Measurements from ENCODE around the gene KRTAP10-8. TPM values are rescaled to one million over a fixed set of nuclear protein-coding genes. Genes with fewer than 3 reads are reported as not detected.

Gene KRTAP10-8
- total and polyA plus RNA-seq, 2 donors (not counting 1 experiment from before 2014, with no cell fraction given): not detected

DNA sequence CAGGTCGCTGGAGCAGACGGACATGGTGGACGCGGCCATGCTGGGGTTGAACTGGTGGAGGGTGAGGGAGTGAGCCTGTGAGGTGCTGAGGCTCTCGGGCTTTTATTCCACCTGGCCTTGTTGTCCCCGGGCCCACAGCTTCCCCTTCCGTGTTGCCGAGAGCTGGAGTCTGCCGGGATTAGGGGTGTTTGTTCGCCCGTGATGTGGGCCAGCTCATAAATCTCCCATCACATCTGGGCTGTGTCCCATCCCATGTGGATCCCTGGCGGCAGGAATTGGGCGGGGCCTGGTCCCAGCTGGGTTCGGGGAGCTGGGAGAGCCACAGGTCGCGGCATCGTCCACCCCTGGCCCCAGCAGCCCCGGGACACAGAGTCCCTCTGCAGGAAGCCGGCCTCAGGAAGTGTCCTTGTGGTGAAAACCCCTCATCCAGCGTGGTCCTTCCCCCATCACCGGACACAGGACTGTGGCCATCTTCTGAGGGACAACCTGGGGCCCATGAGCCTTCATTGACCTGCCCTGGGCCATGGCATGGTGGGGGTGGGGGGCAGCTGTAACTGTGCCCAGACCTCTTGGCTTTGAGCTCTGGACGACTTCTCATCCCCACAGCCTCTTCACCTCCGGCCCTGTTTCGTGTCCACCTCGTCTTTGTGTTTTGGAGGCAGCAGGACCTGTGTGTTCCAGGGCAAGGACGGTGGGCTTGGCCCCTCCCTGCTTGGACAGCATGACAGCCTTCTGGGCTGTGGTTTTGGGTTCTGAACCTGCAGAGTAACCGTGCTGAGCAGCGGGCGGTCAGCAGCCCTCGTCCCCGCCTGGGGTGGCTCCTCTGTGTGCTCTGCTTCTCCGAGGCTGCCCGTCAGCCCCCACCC is 19.2 kb upstream of the KRTAP10-8 start, which contains the start of gene KRTAP10-6:
Gene KRTAP10-6 (minus strand): TSS at position 60 of the 866 bp plus-strand sequence. CDS start 21 bp downstream, at position 39.
- Histone ChIP-seq H3K4me1 (ENCODE audit: control insufficient read depth, extremely low read depth, insufficient read depth, low read length) (no peaks in the 10 kb centered on the region), H3K9ac (ENCODE audit: insufficient read depth, low read length) (no peak within 1 kb of the TSS), H3K9me3 (ENCODE audit: control insufficient read depth, insufficient read depth, low read depth, low read length) (no peaks in the 10 kb centered on the region), H3K27me3 (ENCODE audit: control insufficient read depth, insufficient read depth, low read length) (peaks cover 4% of the 10 kb centered on the region), H3K27ac (ENCODE audit: insufficient read depth, low read length) (no peak within 1 kb of the TSS), H3K36me3 (ENCODE audit: control insufficient read depth, insufficient read depth, low read length) (no peaks in the 10 kb centered on the region), H3K4me3 (replicated peaks in 1 of 4; ENCODE audit: control extremely low read depth in 1 of 4, insufficient read depth in 1 of 4, low read depth in 3 of 4, low read length in 4 of 4) (no peak within 1 kb of the TSS), H3K79me2 (ENCODE audit: control insufficient read depth, insufficient read depth, low read length) (no peaks in the 10 kb centered on the region), H4K20me1 (ENCODE audit: control insufficient read depth, extremely low read depth, insufficient read depth, low read length) (no peaks in the 10 kb centered on the region), H3K4me2 (ENCODE audit: extremely low read depth, insufficient read depth, low read length) (no peak within 1 kb of the TSS), H2AFZ (ENCODE audit: low read length) (no peak within 1 kb of the TSS)
- TF ChIP-seq, protein P1, sequence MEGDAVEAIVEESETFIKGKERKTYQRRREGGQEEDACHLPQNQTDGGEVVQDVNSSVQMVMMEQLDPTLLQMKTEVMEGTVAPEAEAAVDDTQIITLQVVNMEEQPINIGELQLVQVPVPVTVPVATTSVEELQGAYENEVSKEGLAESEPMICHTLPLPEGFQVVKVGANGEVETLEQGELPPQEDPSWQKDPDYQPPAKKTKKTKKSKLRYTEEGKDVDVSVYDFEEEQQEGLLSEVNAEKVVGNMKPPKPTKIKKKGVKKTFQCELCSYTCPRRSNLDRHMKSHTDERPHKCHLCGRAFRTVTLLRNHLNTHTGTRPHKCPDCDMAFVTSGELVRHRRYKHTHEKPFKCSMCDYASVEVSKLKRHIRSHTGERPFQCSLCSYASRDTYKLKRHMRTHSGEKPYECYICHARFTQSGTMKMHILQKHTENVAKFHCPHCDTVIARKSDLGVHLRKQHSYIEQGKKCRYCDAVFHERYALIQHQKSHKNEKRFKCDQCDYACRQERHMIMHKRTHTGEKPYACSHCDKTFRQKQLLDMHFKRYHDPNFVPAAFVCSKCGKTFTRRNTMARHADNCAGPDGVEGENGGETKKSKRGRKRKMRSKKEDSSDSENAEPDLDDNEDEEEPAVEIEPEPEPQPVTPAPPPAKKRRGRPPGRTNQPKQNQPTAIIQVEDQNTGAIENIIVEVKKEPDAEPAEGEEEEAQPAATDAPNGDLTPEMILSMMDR (conservative IDR thresholded peaks at IDR 0.05 in 1 of 2, IDR thresholded peaks at IDR 0.05 in 1 of 2; ENCODE audit: low read depth in 1 of 2, low read length in 2 of 2): no peak
- TF ChIP-seq EZH2 (IDR thresholded peaks at IDR 0.05; ENCODE audit: low read length, missing control alignments): no peak
- no peak for DNase-seq (ENCODE audit: low read depth in 2 of 2)

DNA sequence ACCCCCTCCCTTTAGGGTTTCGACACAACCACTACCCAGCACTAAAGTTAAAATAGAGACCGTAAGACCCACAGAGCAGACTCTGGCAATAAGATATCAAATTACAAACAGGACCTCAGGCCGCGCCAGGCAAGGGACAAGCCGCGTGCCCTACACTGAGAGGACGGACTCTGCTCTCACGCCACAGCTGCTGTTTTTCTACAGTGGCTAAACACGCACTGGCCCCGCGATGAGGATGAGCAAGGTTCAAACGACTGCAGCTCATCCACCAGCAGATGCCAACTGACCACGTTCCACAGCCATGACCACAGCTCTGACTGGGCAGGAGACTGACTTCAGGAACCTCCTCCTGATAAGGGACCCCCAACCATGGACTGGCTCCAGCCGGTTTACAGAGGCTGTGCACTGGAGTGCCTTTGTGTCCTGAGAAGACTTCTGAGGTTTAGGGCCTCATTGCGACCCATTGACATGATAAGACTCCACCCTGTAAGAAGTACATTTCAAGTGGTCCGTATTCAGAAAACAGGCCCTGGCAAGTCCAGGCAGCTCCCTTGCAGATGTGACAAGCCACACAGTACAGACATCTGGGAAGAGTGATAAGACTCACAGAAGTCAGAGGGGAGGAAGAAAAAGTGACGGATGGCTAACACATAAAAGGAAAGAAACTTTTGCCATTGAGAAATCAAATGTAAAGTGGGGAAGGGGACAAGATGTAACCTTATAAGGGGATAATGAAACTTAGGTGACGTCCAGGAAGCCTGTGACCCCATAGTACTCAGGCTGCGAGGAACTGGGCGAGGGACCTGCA is 18.1 kb upstream of the KRTAP10-8 start:
- peak in 1 of 2 donors; percentile 1 for DNase-seq (ENCODE audit: low read depth in 2 of 2)
- no peaks in the 10 kb centered on the region for H3K9me3 ChIP-seq (ENCODE audit: control insufficient read depth, insufficient read depth, low read depth, low read length)
- no peak for TF ChIP-seq EZH2 (IDR thresholded peaks at IDR 0.05; ENCODE audit: low read length, missing control alignments)
- TF ChIP-seq, protein P1 (conservative IDR thresholded peaks at IDR 0.05 in 1 of 2, IDR thresholded peaks at IDR 0.05 in 1 of 2; ENCODE audit: low read depth in 1 of 2, low read length in 2 of 2): no peak
- H3K4me1 ChIP-seq (ENCODE audit: control insufficient read depth, extremely low read depth, insufficient read depth, low read length): no peaks in the 10 kb centered on the region
- H3K9ac ChIP-seq (ENCODE audit: insufficient read depth, low read length): no peak overlapping the region
- H3K79me2 ChIP-seq (ENCODE audit: control insufficient read depth, insufficient read depth, low read length): no peaks in the 10 kb centered on the region
- no peak overlapping the region for H3K4me2 ChIP-seq (ENCODE audit: extremely low read depth, insufficient read depth, low read length)
- no peaks in the 10 kb centered on the region for H3K36me3 ChIP-seq (ENCODE audit: control insufficient read depth, insufficient read depth, low read length)
- no peak overlapping the region for H3K4me3 ChIP-seq (replicated peaks in 1 of 4; ENCODE audit: control extremely low read depth in 1 of 4, insufficient read depth in 1 of 4, low read depth in 3 of 4, low read length in 4 of 4)
- peaks cover 4% of the 10 kb centered on the region for H3K27me3 ChIP-seq (ENCODE audit: control insufficient read depth, insufficient read depth, low read length)
- no peak overlapping the region for H3K27ac ChIP-seq (ENCODE audit: insufficient read depth, low read length)
- no peaks in the 10 kb centered on the region for H4K20me1 ChIP-seq (ENCODE audit: control insufficient read depth, extremely low read depth, insufficient read depth, low read length)
- H2AFZ ChIP-seq (ENCODE audit: low read length): no peak overlapping the region

- H3K4me3 ChIP-seq (replicated peaks in 1 of 4; ENCODE audit: control extremely low read depth in 1 of 4, insufficient read depth in 1 of 4, low read depth in 3 of 4, low read length in 4 of 4): no peak overlapping the region
- no peak overlapping the region for H2AFZ ChIP-seq (ENCODE audit: low read length)
- no peak overlapping the region for H3K4me2 ChIP-seq (ENCODE audit: extremely low read depth, insufficient read depth, low read length)
- H3K79me2 ChIP-seq (ENCODE audit: control insufficient read depth, insufficient read depth, low read length): no peaks in the 10 kb centered on the region
- H3K36me3 ChIP-seq (ENCODE audit: control insufficient read depth, insufficient read depth, low read length): no peaks in the 10 kb centered on the region
- H3K9me3 ChIP-seq (ENCODE audit: control insufficient read depth, insufficient read depth, low read depth, low read length): no peaks in the 10 kb centered on the region
- no peaks in the 10 kb centered on the region for H4K20me1 ChIP-seq (ENCODE audit: control insufficient read depth, extremely low read depth, insufficient read depth, low read length)
- peaks cover 4% of the 10 kb centered on the region for H3K27me3 ChIP-seq (ENCODE audit: control insufficient read depth, insufficient read depth, low read length)
- TF ChIP-seq, protein P1 (conservative IDR thresholded peaks at IDR 0.05 in 1 of 2, IDR thresholded peaks at IDR 0.05 in 1 of 2; ENCODE audit: low read depth in 1 of 2, low read length in 2 of 2): no peak
- TF ChIP-seq EZH2 (IDR thresholded peaks at IDR 0.05; ENCODE audit: low read length, missing control alignments): no peak
- H3K4me1 ChIP-seq (ENCODE audit: control insufficient read depth, extremely low read depth, insufficient read depth, low read length): no peaks in the 10 kb centered on the region
- H3K27ac ChIP-seq (ENCODE audit: insufficient read depth, low read length): no peak overlapping the region
- DNase-seq (ENCODE audit: low read depth in 2 of 2): no peak
- no peak overlapping the region for H3K9ac ChIP-seq (ENCODE audit: insufficient read depth, low read length)
These were observed 17.4 kb upstream of the KRTAP10-8 start for GRCh38 chr21:44594406-44594916.
